ENCODE results near the gene MAP3K20. TPM values are rescaled to one million over a fixed set of nuclear protein-coding genes. Genes with fewer than 3 reads are reported as not detected.
"Not testable (repeated sequence)": the region's sequence is repeated elsewhere in the genome, so short reads cannot be mapped to it uniquely, and the experiment has no call there.

MAP3K20 gene
- total and polyA plus RNA-seq, 2 of the 4 experiments (the other 2 are of a cell fraction): 27.5 to 84.4 TPM

DNA sequence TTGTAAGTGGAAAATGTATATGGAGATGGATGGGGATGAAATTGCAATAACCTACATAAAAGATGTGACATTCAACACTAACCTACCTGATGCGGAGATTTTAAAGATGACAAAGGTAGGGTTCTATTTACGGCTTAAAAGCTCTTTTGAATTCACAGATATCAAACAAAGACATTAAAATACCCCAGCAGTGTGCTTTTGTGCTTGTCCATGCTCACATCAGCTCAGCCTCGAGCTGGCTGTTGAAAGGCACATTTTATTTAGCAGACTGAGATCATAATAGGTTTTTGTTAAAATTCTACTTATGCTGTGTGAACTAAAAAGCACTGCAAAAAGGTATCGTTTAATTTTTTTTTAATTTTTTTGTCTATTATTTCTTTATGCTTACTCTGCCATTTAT, 183.1 kb downstream of the MAP3K20 start:
- intact Hi-C loops (cut with micrococcal nuclease) (no loop called here), in situ Hi-C loops (cut with MboI; ENCODE audit: low sequenced_read_pairs) (no loop called here), dilution Hi-C loops (cut with HindIII; ENCODE audit: low sequenced_read_pairs, unreplicated experiment) (no loop called here)
- no peak for TF ChIP-seq SMC3 (IDR thresholded peaks at IDR 0.05; ENCODE audit: low read depth, low read length)
- H2BK5ac ChIP-seq (ENCODE audit: low read depth, low read length, poor library complexity, severe bottlenecking): no peak overlapping the region
- H3K79me1 ChIP-seq (ENCODE audit: low read depth in 1 of 2, low read length in 2 of 2): no peaks in the 10 kb centered on the region; a peak in 1 of 4 replicates
- H3K14ac ChIP-seq (replicated peaks; ENCODE audit: low read depth, low read length): no peak overlapping the region
- no TSS peak for BruUV-seq (replicated peaks)
- H4K91ac ChIP-seq (ENCODE audit: insufficient read depth, low read depth, low read length): no peak overlapping the region
- no peak overlapping the region for H3K4me2 ChIP-seq (ENCODE audit: low read depth, low read length)
- H3K4ac ChIP-seq (ENCODE audit: low read depth, low read length): no peak overlapping the region
- DNase-seq (no peak), ATAC-seq (ENCODE audit: low read depth) (no peak)
- no peak overlapping the region for H2BK20ac ChIP-seq (ENCODE audit: low read depth, low read length)
- no peak overlapping the region for H4K5ac ChIP-seq (ENCODE audit: low read depth, low read length)
- no peaks in the 10 kb centered on the region for H3K27me3 ChIP-seq (ENCODE audit: control insufficient read depth, insufficient read depth, low read length)
- H2BK15ac ChIP-seq (ENCODE audit: low read depth, low read length): no peak overlapping the region
- no peak overlapping the region for H3K9ac ChIP-seq (ENCODE audit: low read depth, low read length)
- no peak overlapping the region for H3K23ac ChIP-seq (ENCODE audit: low read depth, low read length)
- H3K27ac ChIP-seq (ENCODE audit: insufficient read depth, low read length): no peak overlapping the region
- no peak overlapping the region for H3K4me3 ChIP-seq (ENCODE audit: insufficient read depth, low read depth, low read length)
- peaks cover 8% of the 10 kb centered on the region for H3K36me3 ChIP-seq (ENCODE audit: control insufficient read depth, insufficient read depth, low read length)
- H3K18ac ChIP-seq (ENCODE audit: low read depth, low read length): no peak overlapping the region
- peaks cover 5% of the 10 kb centered on the region; the same call in 1 of the 2 replicates for H3K9me1 ChIP-seq (ENCODE audit: insufficient read depth, low read length)
- WGBS, 2 experiments (ENCODE audit: extremely low coverage in 2 of 2, insufficient read length in 1 of 2): no CpG with 5 or more reads among the region's 4 CpGs
- no peak overlapping the region for H2AK9ac ChIP-seq (replicated peaks; ENCODE audit: low read depth, low read length, poor library complexity)
- no peak overlapping the region for H4K8ac ChIP-seq (ENCODE audit: low read depth in 2 of 2, low read length in 2 of 2)
- CTCF ChIA-PET: no interaction called here
- H3K9me3 ChIP-seq (ENCODE audit: control insufficient read depth, insufficient read depth, low read length): no peaks in the 10 kb centered on the region
- POLR2A ChIA-PET (ENCODE audit: unreplicated experiment): no interaction called here
- no peak overlapping the region for H2AK5ac ChIP-seq (ENCODE audit: low read depth, low read length)
- H3K56ac ChIP-seq (ENCODE audit: extremely low read depth, insufficient read depth, low read length): no peak overlapping the region
- no peaks in the 10 kb centered on the region for H3K4me1 ChIP-seq (ENCODE audit: control insufficient read depth, insufficient read depth, low read length)
- no peaks in the 10 kb centered on the region for H4K20me1 ChIP-seq (ENCODE audit: insufficient read depth, low read length)
- H2BK120ac ChIP-seq (ENCODE audit: low read depth, low read length): no peak overlapping the region
- no peak overlapping the region for H2AFZ ChIP-seq (replicated peaks; ENCODE audit: low read length, poor library complexity)

DNA sequence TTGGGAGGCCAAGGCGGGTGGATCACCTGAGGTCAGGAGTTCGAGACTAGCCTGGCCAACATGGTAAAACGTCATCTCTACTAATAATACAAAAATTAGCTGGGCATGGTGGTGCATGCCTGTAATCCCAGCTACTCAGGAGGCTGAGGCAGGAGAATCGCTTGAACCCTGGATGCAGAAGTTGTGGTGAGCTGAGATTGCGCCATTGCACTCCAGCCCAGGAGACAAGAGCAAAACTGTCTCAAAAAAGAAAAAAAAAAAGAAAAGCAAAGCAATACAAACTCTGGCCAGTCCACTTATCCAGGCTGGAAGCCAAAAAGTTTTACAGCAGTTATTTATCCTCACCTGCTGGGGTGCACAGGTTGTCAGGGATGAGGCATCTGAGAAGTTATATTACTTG, 186.7 kb downstream of the MAP3K20 start:
- H3K27ac ChIP-seq (ENCODE audit: insufficient read depth, low read length); H3K18ac ChIP-seq (ENCODE audit: low read depth, low read length); ATAC-seq (ENCODE audit: low read depth); H4K8ac ChIP-seq (ENCODE audit: low read depth in 2 of 2, low read length in 2 of 2); H3K14ac ChIP-seq (replicated peaks; ENCODE audit: low read depth, low read length); H3K4me2 ChIP-seq (ENCODE audit: low read depth, low read length); H3K27me3 ChIP-seq (ENCODE audit: control insufficient read depth, insufficient read depth, low read length); in situ Hi-C loops (cut with MboI; ENCODE audit: low sequenced_read_pairs); POLR2A ChIA-PET (ENCODE audit: unreplicated experiment); H3K9me1 ChIP-seq (ENCODE audit: insufficient read depth, low read length); H4K91ac ChIP-seq (ENCODE audit: insufficient read depth, low read depth, low read length); intact Hi-C loops (cut with micrococcal nuclease); H2AK9ac ChIP-seq (replicated peaks; ENCODE audit: low read depth, low read length, poor library complexity); H3K4ac ChIP-seq (ENCODE audit: low read depth, low read length); H4K20me1 ChIP-seq (ENCODE audit: insufficient read depth, low read length); H2BK20ac ChIP-seq (ENCODE audit: low read depth, low read length); H4K5ac ChIP-seq (ENCODE audit: low read depth, low read length); H3K79me1 ChIP-seq (ENCODE audit: low read depth in 1 of 2, low read length in 2 of 2); H2AFZ ChIP-seq (replicated peaks; ENCODE audit: low read length, poor library complexity); H2BK120ac ChIP-seq (ENCODE audit: low read depth, low read length); CTCF ChIA-PET; H3K4me1 ChIP-seq (ENCODE audit: control insufficient read depth, insufficient read depth, low read length); dilution Hi-C loops (cut with HindIII; ENCODE audit: low sequenced_read_pairs, unreplicated experiment); H3K9me3 ChIP-seq (ENCODE audit: control insufficient read depth, insufficient read depth, low read length); H3K4me3 ChIP-seq (ENCODE audit: insufficient read depth, low read depth, low read length); H3K9ac ChIP-seq (ENCODE audit: low read depth, low read length); BruUV-seq (replicated peaks); H3K56ac ChIP-seq (ENCODE audit: extremely low read depth, insufficient read depth, low read length); H2AK5ac ChIP-seq (ENCODE audit: low read depth, low read length); DNase-seq; H2BK15ac ChIP-seq (ENCODE audit: low read depth, low read length); H3K23ac ChIP-seq (ENCODE audit: low read depth, low read length); H2BK5ac ChIP-seq (ENCODE audit: low read depth, low read length, poor library complexity, severe bottlenecking): not testable (repeated sequence)
- WGBS, 2 experiments (ENCODE audit: extremely low coverage in 2 of 2, insufficient read length in 1 of 2): no CpG with 5 or more reads among the region's 5 CpGs
- H3K36me3 ChIP-seq (ENCODE audit: control insufficient read depth, insufficient read depth, low read length): peaks cover 22% of the 10 kb centered on the region
